ENCODE data around the gene SAG.

Gene SAG

DNA sequence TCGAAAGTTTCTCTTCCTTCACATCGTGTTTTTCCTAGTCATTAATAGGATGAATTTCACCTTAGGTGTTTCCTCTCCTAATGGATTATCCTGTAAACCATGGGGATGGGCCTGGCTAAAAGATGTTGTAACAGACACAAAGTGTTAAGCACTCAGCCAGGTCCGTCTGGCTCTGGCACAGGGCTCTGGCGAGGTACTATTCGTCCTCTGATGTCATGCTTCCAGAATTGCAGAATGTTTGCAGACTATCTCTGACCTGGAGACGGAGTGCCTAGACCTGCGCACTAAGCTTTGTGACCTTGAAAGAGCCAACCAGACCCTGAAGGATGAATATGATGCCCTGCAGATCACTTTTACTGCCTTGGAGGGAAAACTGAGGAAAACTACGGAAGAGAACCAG lies 42.9 kb upstream of the SAG start:
- TF ChIP-seq, protein P1, sequence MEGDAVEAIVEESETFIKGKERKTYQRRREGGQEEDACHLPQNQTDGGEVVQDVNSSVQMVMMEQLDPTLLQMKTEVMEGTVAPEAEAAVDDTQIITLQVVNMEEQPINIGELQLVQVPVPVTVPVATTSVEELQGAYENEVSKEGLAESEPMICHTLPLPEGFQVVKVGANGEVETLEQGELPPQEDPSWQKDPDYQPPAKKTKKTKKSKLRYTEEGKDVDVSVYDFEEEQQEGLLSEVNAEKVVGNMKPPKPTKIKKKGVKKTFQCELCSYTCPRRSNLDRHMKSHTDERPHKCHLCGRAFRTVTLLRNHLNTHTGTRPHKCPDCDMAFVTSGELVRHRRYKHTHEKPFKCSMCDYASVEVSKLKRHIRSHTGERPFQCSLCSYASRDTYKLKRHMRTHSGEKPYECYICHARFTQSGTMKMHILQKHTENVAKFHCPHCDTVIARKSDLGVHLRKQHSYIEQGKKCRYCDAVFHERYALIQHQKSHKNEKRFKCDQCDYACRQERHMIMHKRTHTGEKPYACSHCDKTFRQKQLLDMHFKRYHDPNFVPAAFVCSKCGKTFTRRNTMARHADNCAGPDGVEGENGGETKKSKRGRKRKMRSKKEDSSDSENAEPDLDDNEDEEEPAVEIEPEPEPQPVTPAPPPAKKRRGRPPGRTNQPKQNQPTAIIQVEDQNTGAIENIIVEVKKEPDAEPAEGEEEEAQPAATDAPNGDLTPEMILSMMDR (IDR thresholded peaks at IDR 0.05; ENCODE audit: low read length, missing control alignments): no peak
- DNase-seq (ENCODE audit: low read depth): no peak
- no peak overlapping the region for H3K4me3 ChIP-seq (replicated peaks; ENCODE audit: low read depth, low read length)

DNA sequence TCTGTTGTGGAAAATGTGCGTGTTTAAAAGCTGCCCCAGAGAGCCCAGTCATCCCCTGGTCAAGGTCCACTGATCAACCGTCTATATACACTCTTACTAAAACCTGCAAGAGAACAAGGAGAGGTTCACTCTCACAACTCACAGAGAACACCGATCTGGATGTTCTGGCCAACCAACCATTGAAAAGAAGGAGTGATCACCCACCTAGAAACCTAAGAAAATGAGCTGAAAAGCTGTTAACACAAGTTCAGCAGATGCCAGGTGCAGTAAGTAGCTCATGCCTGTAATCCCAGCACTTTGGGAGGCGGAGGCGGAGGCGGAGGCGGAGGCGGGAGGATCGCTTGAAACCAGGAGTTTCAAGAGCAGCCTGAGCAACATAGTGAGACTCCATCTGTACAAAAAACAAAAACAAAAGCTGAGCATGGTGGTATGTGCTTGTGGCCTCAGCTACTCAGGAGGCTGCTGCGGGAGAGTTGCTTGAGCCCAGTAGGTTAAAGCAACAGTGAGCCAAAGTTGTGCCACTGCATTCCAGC lies 41.7 kb upstream of the SAG start:
- DNase-seq (ENCODE audit: low read depth): no peak
- TF ChIP-seq, protein P1 (IDR thresholded peaks at IDR 0.05; ENCODE audit: low read length, missing control alignments): no peak
- H3K4me3 ChIP-seq (replicated peaks; ENCODE audit: low read depth, low read length): no peak overlapping the region

GRCh38 chr2:233266481-233266880 lies 41.1 kb upstream of the SAG start:
- no peak for DNase-seq (ENCODE audit: low read depth)
- no peak overlapping the region for H3K4me3 ChIP-seq (replicated peaks; ENCODE audit: low read depth, low read length)
- TF ChIP-seq, protein P1 (IDR thresholded peaks at IDR 0.05; ENCODE audit: low read length, missing control alignments): no peak

- TF ChIP-seq, protein P1 (IDR thresholded peaks at IDR 0.05; ENCODE audit: low read length, missing control alignments): no peak
- no peak for DNase-seq (ENCODE audit: low read depth)
- no peak overlapping the region for H3K4me3 ChIP-seq (replicated peaks; ENCODE audit: low read depth, low read length)
These were observed 39.9 kb upstream of the SAG start for GRCh38 chr2:233267516-233268245.

GRCh38 chr2:233270366-233270765 lies 37.2 kb upstream of the SAG start:
- TF ChIP-seq, protein P1 (IDR thresholded peaks at IDR 0.05; ENCODE audit: low read length, missing control alignments): no peak
- no peak for DNase-seq (ENCODE audit: low read depth)
- H3K4me3 ChIP-seq (replicated peaks; ENCODE audit: low read depth, low read length): no peak overlapping the region

DNA sequence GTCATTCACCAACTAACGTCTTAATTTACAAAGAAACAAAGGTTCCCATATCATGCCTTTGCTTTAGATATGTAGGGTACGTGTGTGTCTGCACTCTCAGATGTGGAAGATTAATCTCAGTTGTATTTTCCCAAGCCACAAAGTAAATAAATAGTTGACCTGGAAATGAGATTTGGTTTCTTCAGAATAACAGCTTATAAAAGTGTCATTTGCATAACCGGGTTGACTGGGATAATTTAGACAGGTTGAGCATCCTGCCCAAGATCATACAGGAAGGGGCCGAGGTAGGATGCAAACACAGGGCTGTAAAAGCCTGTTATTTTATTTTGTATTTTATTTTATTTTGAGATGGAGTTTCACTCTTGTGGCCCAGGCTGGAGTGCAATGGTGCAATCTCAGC lies 36.7 kb upstream of the SAG start:
- TF ChIP-seq, protein P1 (IDR thresholded peaks at IDR 0.05; ENCODE audit: low read length, missing control alignments): no peak
- no peak for DNase-seq (ENCODE audit: low read depth)
- H3K4me3 ChIP-seq (replicated peaks; ENCODE audit: low read depth, low read length): no peak overlapping the region

- no peak overlapping the region for H3K4me3 ChIP-seq (replicated peaks; ENCODE audit: low read depth, low read length)
- no peak for DNase-seq (ENCODE audit: low read depth)
- TF ChIP-seq, protein P1 (IDR thresholded peaks at IDR 0.05; ENCODE audit: low read length, missing control alignments): no peak
These were observed 35.9 kb upstream of the SAG start for GRCh38 chr2:233271693-233272092.

Data from fibroblast of pulmonary artery (primary cell).